Dermis microvascular lymphatic vessel endothelial cell (primary cell): Measurements from ENCODE around the gene CSNK1D. TPM values are rescaled to one million over a fixed set of nuclear protein-coding genes. Genes with fewer than 3 reads are reported as not detected.
"Not testable (repeated sequence)": the region's sequence is repeated elsewhere in the genome, so short reads cannot be mapped to it uniquely, and the experiment has no call there.

Experiments
- DNase-seq, 2 donors: peaks; one replicate each; pipeline versions ENCODE4 v3.0.0 to v3.0.0-alpha.2; 2010; ENCODE audit warnings: low read depth in 2 of 2
- total RNA-seq: library from RNA; depleted of rRNA; stranded (reverse); fragments of >200 nt; gene quantifications from 2 replicates; pipeline ENCODE4 v1.2.1, GENCODE V29; 2014

Gene CSNK1D
- total RNA-seq, 1 donor from 2014 or later, result 36.1 TPM

- peak in 1 of 2 donors; percentile 49 for DNase-seq
These were observed 57.0 kb downstream of the CSNK1D start for GRCh38 chr17:82216301-82217119.

- no peak for DNase-seq
These were observed 57.6 kb downstream of the CSNK1D start for GRCh38 chr17:82215972-82216300.

GRCh38 chr17:82215095-82215971 lies 58.2 kb downstream of the CSNK1D start:
- no peak for DNase-seq

GRCh38 chr17:82214012-82214628 lies 59.4 kb downstream of the CSNK1D start:
- DNase-seq, result no peak

GRCh38 chr17:82213251-82214011 lies 60.1 kb downstream of the CSNK1D start:
- DNase-seq, result peak in 1 of 2 donors; percentile 65

GRCh38 chr17:82212331-82213250 lies 60.9 kb downstream of the CSNK1D start, which contains the start of gene CCDC57:
CCDC57 (minus strand) TSS chr17:82212842; CDS start chr17:82201944, 10,898 bp downstream.
- peak in 1 of 2 donors; percentile 82 for DNase-seq

GRCh38 chr17:82210655-82211054 lies 62.8 kb downstream of the CSNK1D start:
- not testable (repeated sequence) for DNase-seq

- peak; percentile 61 to 83 for DNase-seq
These were observed 67.6 kb downstream of the CSNK1D start for GRCh38 chr17:82205720-82206508.

GRCh38 chr17:82204831-82205719 lies 68.4 kb downstream of the CSNK1D start:
- DNase-seq, result peak in 1 of 2 donors; percentile 43

GRCh38 chr17:82203920-82204319 lies 69.6 kb downstream of the CSNK1D start:
- DNase-seq, result no peak

GRCh38 chr17:82202981-82203380 lies 70.5 kb downstream of the CSNK1D start:
- peak in 1 of 2 donors; percentile 65 for DNase-seq

GRCh38 chr17:82201498-82201910 lies 72.0 kb downstream of the CSNK1D start:
- DNase-seq, result no peak

- peak in 1 of 2 donors; percentile 22 for DNase-seq
These were observed 72.6 kb downstream of the CSNK1D start for GRCh38 chr17:82200743-82201497.

- no peak for DNase-seq
These were observed 73.4 kb downstream of the CSNK1D start for GRCh38 chr17:82200135-82200534.

- no peak for DNase-seq
These were observed 74.0 kb downstream of the CSNK1D start for GRCh38 chr17:82199496-82199895.

GRCh38 chr17:82198092-82198491 lies 75.4 kb downstream of the CSNK1D start:
- DNase-seq, result no peak
